ENCODE results near the gene KLF9. TPM values are rescaled to one million over a fixed set of nuclear protein-coding genes. Genes with fewer than 3 reads are reported as not detected.
A peak's percentile ranks its signal among the peaks of the same experiment; 100 is the strongest.

KLF9 gene
- total and polyA plus RNA-seq, 2 donors (not counting 1 experiment from before 2014, with no cell fraction given) = 12.1 to 36.4 TPM

- Histone ChIP-seq H3K79me2 (ENCODE audit: control insufficient read depth, insufficient read depth, low read length) (peaks cover 95% of the 10 kb centered on the region), H3K4me2 (replicated peaks; ENCODE audit: low read depth, low read length, poor library complexity, severe bottlenecking) (no peak overlapping the region), H3K9me3 (ENCODE audit: control extremely low read depth in 1 of 3, control insufficient read depth in 2 of 3, insufficient read depth in 1 of 3, low read length in 2 of 3) (no peaks in the 10 kb centered on the region), H3K36me3 (replicated peaks in 1 of 2; ENCODE audit: control extremely low read depth in 1 of 2, control insufficient read depth in 1 of 2, extremely low read depth in 1 of 2, insufficient read depth in 2 of 2, low read length in 1 of 2) (peaks cover 0 to 3% of the 10 kb centered on the region in 2 experiments), H3K4me3 (ENCODE audit: control extremely low read depth in 1 of 5, extremely low read depth in 1 of 5, insufficient read depth in 1 of 5, low read depth in 2 of 5, low read length in 4 of 5) (no peak overlapping the region), H3K9ac (ENCODE audit: low read length) (no peak overlapping the region), H4K20me1 (ENCODE audit: control insufficient read depth, insufficient read depth, low read length, poor library complexity, severe bottlenecking) (peaks cover 70% of the 10 kb centered on the region), H3K27ac (ENCODE audit: low read length in 2 of 2) (no peak overlapping the region), H2AFZ (ENCODE audit: insufficient read depth, low read depth, low read length, poor library complexity, severe bottlenecking) (no peak overlapping the region), H3K4me1 (ENCODE audit: control insufficient read depth in 2 of 2, insufficient read depth in 2 of 2, low read length in 2 of 2) (peaks cover 15 to 17% of the 10 kb centered on the region in 2 donors), H3K27me3 (replicated peaks in 1 of 4; ENCODE audit: control extremely low read depth in 1 of 4, control insufficient read depth in 3 of 4, insufficient read depth in 4 of 4, low read length in 3 of 4) (no peaks in the 10 kb centered on the region)
- H3K4me3 Mint-ChIP-seq = no peak overlapping the region
- no peaks in the 10 kb centered on the region for H3K27me3 Mint-ChIP-seq
- ATAC-seq (ENCODE audit: low read depth) (peak; percentile 36), DNase-seq (peak; percentile 20)
- intact Hi-C loops (cut with micrococcal nuclease) = no loop called here
- WGBS (ENCODE audit: insufficient coverage) = no CpG with 5 or more reads among the region's 2 CpGs
- ChIA-PET POLR2A (interaction anchor here (0.8 kb wide), 1 partner anchor 27 kb away, joined by 3 read pairs; no protein-coding TSS in a partner anchor), CTCF (interaction anchor here (1.2 to 1.6 kb wide), 2 partner anchors 9 to 52 kb away, joined by 3 to 4 read pairs; no protein-coding TSS in a partner anchor)
- H3K4me1 Mint-ChIP-seq = peaks cover 49% of the 10 kb centered on the region
- TF ChIP-seq EZH2 (IDR thresholded peaks at IDR 0.05; ENCODE audit: borderline replicate concordance, insufficient read depth, low read depth, low read length, poor library complexity, severe bottlenecking) (no peak), CTCF (IDR thresholded peaks at IDR 0.05) (peak; percentile 23)
- H3K9me3 Mint-ChIP-seq (ENCODE audit: insufficient read depth) = no peaks in the 10 kb centered on the region
- no peak overlapping the region for H3K27ac Mint-ChIP-seq
Observed at GRCh38 chr9:70392189-70392588, 22.3 kb downstream of the KLF9 start.

- DNase-seq (no peak), ATAC-seq (ENCODE audit: low read depth) (no peak)
- H3K9me3 ChIP-seq (ENCODE audit: control extremely low read depth in 1 of 3, control insufficient read depth in 2 of 3, insufficient read depth in 1 of 3, low read length in 2 of 3) = no peaks in the 10 kb centered on the region
- ChIA-PET POLR2A (no interaction called here), CTCF (interaction anchor here (0.6 to 1.9 kb wide), 5 partner anchors 11 to 136 kb away, joined by 3 to 12 read pairs (median 3); no protein-coding TSS in a partner anchor)
- peaks cover 45% of the 10 kb centered on the region for H3K4me1 Mint-ChIP-seq
- H2AFZ ChIP-seq (ENCODE audit: insufficient read depth, low read depth, low read length, poor library complexity, severe bottlenecking) = no peak overlapping the region
- no peak overlapping the region for H3K4me2 ChIP-seq (replicated peaks; ENCODE audit: low read depth, low read length, poor library complexity, severe bottlenecking)
- no peak overlapping the region for H3K27ac Mint-ChIP-seq
- no peak for TF ChIP-seq CTCF (IDR thresholded peaks at IDR 0.05)
- TF ChIP-seq EZH2 (IDR thresholded peaks at IDR 0.05; ENCODE audit: borderline replicate concordance, insufficient read depth, low read depth, low read length, poor library complexity, severe bottlenecking) = no peak
- no peak overlapping the region for H3K4me3 Mint-ChIP-seq
- no peaks in the 10 kb centered on the region for H3K9me3 Mint-ChIP-seq (ENCODE audit: insufficient read depth)
- H3K4me1 ChIP-seq (ENCODE audit: control insufficient read depth in 2 of 2, insufficient read depth in 2 of 2, low read length in 2 of 2) = peaks cover 9 to 11% of the 10 kb centered on the region in 2 donors
- H3K4me3 ChIP-seq (ENCODE audit: control extremely low read depth in 1 of 5, extremely low read depth in 1 of 5, insufficient read depth in 1 of 5, low read depth in 2 of 5, low read length in 4 of 5) = no peak overlapping the region
- peaks cover 0 to 14% of the 10 kb centered on the region in 2 experiments for H3K36me3 ChIP-seq (replicated peaks in 1 of 2; ENCODE audit: control extremely low read depth in 1 of 2, control insufficient read depth in 1 of 2, extremely low read depth in 1 of 2, insufficient read depth in 2 of 2, low read length in 1 of 2)
- no peaks in the 10 kb centered on the region for H3K27me3 ChIP-seq (replicated peaks in 1 of 4; ENCODE audit: control extremely low read depth in 1 of 4, control insufficient read depth in 3 of 4, insufficient read depth in 4 of 4, low read length in 3 of 4)
- peaks cover 85% of the 10 kb centered on the region for H3K79me2 ChIP-seq (ENCODE audit: control insufficient read depth, insufficient read depth, low read length)
- WGBS (ENCODE audit: insufficient coverage) = no CpG with 5 or more reads among the region's 2 CpGs
- peaks cover 70% of the 10 kb centered on the region for H4K20me1 ChIP-seq (ENCODE audit: control insufficient read depth, insufficient read depth, low read length, poor library complexity, severe bottlenecking)
- no peak overlapping the region for H3K27ac ChIP-seq (ENCODE audit: low read length in 2 of 2)
- no peaks in the 10 kb centered on the region for H3K27me3 Mint-ChIP-seq
- H3K9ac ChIP-seq (ENCODE audit: low read length) = no peak overlapping the region
- intact Hi-C loops (cut with micrococcal nuclease) = no loop called here
Observed at GRCh38 chr9:70390933-70391341, 23.5 kb downstream of the KLF9 start.

All from B cell (primary cell).